Spinal cord (tissue), 10 donors: ENCODE measurements around the gene SOCS6. TPM values are rescaled to one million over a fixed set of nuclear protein-coding genes. Genes with fewer than 3 reads are reported as not detected.
"Not testable (repeated sequence)": the region's sequence is repeated elsewhere in the genome, so short reads cannot be mapped to it uniquely, and the experiment has no call there.

Experiments
- DNase-seq, 6 donors: peaks; one replicate each; pipeline versions ENCODE4 v3.0.0 to v3.0.0-alpha.2; 2013 to 2015; ENCODE audit warnings: low spot score in 6 of 6, low read depth in 4 of 6
- H3K27ac ChIP-seq: one replicate; pipeline ENCODE4 v1.5.1; 2013; ENCODE audit warnings: low read depth, low read length, control low read depth
- H3K27me3 ChIP-seq: one replicate; pipeline ENCODE4 v1.6.1; 2013; ENCODE audit warnings: low read length; ENCODE audit not compliant: control insufficient read depth, insufficient read depth
- H3K36me3 ChIP-seq: one replicate; pipeline ENCODE4 v1.6.1; 2013; ENCODE audit warnings: low read length; ENCODE audit not compliant: control insufficient read depth, insufficient read depth
- H3K4me1 ChIP-seq: one replicate; pipeline ENCODE4 v1.6.1; 2013; ENCODE audit warnings: low read length; ENCODE audit not compliant: control insufficient read depth, insufficient read depth
- H3K4me3 ChIP-seq: one replicate; pipeline ENCODE4 v1.5.1; 2013; ENCODE audit warnings: low read depth, low read length, control low read depth
- H3K9me3 ChIP-seq: one replicate; pipeline ENCODE4 v1.6.1; 2013; ENCODE audit warnings: low read length; ENCODE audit not compliant: control insufficient read depth, insufficient read depth
- WGBS: methylation state at CpG from one replicate; pipeline ENCODE4 v1.1.5; 2013; ENCODE audit warnings: missing lambda C conversion rate; ENCODE audit not compliant: insufficient coverage; 5-methylcytosine and 5-hydroxymethylcytosine counted together
- polyA plus RNA-seq, 2 donors: library from polyadenylated mRNA; unstranded; fragments of 120-200 nt; gene quantifications; one replicate each; pipeline ENCODE4 v1.2.1, GENCODE V29; 2013; ENCODE audit not compliant: insufficient read length in 2 of 2
- total RNA-seq, 2 donors: library from RNA; depleted of rRNA in 1 of 2; stranded (reverse); fragments of 120-200 nt in 1 of 2; fragments of >200 nt in 1 of 2; gene quantifications; one replicate each; pipeline versions ENCODE4 v1.2.3 to v1.2.4, GENCODE V29; 2013 to 2014
- donor health status: healthy.

The SOCS6 gene
- total and polyA plus RNA-seq, 4 donors: 19.0 to 41.8 (median 29.6) TPM

DNA sequence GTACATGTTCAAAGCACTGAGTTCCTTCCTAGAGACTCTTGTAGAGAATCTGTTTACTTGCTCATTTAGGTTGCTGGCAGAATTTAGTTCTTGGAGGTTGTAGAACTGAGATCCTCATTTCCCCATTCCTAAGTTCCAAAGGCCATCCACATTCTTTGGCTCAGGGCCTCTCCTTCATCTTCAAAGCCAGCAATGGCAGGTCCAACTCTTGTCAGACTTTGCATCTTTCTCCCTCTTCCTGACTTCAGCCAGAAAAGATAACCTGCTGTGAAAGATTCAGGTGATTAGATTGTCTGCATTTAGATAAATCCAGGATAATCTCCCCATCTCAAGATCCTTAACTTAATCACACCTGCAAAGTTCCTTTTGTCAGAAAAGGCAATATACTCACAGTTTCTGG is 51.1 kb downstream of the SOCS6 start:
- no peaks in the 10 kb centered on the region for H3K36me3 ChIP-seq
- no peak overlapping the region for H3K4me3 ChIP-seq
- H3K27ac ChIP-seq: no peak overlapping the region
- no peak for DNase-seq
- H3K9me3 ChIP-seq: no peaks in the 10 kb centered on the region
- H3K27me3 ChIP-seq: no peaks in the 10 kb centered on the region
- no peaks in the 10 kb centered on the region for H3K4me1 ChIP-seq

DNA sequence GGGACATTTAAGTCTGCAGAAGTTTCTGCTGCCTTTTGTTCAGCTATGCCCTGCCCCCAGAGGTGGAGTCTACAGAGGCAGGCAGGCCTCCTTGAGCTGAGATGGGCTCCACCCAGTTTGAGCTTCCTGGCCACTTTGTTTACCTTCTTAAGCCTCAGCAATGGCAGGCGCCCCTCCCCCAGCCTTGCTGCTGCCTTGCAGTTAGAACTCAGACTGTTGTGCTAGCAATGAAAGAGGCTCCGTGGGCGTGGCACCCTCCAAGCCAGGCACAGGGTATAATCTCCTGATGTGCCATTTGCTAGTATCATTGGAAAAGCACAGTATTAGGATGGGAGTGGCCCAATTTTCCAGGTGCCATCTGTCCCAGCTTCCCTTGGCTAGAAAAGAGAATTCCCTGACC is 59.6 kb downstream of the SOCS6 start:
- H3K4me1 ChIP-seq, H3K4me3 ChIP-seq: not testable (repeated sequence)
- WGBS: 100% methylated on average over 1 of the region's 3 CpGs

DNA sequence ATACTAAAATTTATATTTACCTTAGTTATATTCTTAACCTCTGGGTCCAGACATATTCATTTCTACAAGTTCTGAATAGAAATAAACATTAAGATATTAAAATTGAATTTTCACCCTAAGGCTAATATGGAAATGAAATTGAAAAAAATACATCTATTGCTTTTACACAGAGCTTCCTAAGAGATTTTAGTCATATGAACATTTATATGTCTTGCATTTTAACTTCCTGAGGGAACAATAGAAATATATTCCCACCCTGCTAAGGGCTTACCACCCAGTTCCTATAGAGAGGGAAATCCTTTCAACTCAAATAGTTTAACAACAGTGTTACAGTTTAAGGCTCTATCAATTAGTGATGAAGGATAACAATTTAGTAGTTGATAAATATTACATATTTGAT is 60.5 kb downstream of the SOCS6 start:
- Histone ChIP-seq H3K4me3 (no peak overlapping the region), H3K9me3 (no peaks in the 10 kb centered on the region), H3K27ac (no peak overlapping the region), H3K27me3 (no peaks in the 10 kb centered on the region), H3K36me3 (no peaks in the 10 kb centered on the region), H3K4me1 (no peaks in the 10 kb centered on the region)
- no peak for DNase-seq

More for the DNA sequence above, 59.6 kb downstream of the SOCS6 start:
- H3K27ac ChIP-seq, H3K9me3 ChIP-seq, DNase-seq, H3K36me3 ChIP-seq, H3K27me3 ChIP-seq: not testable (repeated sequence)

DNA sequence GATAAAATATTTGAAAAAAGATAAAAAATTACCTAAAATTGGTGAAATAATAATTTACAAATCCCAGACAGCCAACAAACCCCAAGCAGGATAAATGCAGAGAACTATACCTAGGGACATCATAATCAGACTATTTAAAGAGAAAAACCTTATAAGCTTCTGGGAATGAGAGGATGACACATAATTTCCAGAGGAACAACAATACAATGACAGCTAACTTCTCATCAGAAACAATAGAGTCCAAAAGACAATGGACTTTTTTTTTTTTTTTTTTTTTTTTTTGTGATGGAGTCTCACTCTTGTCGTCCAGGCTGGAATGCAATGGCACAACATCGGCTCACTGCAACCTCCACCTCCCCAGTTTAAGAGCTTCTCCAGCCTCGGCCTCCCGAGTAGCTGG is 65.2 kb downstream of the SOCS6 start:
- no peaks in the 10 kb centered on the region for H3K9me3 ChIP-seq
- no CpG with 5 or more reads among the region's 4 CpGs for WGBS
- no peaks in the 10 kb centered on the region for H3K4me1 ChIP-seq
- no peak overlapping the region for H3K4me3 ChIP-seq
- no peaks in the 10 kb centered on the region for H3K36me3 ChIP-seq
- H3K27me3 ChIP-seq: no peaks in the 10 kb centered on the region
- H3K27ac ChIP-seq: no peak overlapping the region
- DNase-seq: no peak

DNA sequence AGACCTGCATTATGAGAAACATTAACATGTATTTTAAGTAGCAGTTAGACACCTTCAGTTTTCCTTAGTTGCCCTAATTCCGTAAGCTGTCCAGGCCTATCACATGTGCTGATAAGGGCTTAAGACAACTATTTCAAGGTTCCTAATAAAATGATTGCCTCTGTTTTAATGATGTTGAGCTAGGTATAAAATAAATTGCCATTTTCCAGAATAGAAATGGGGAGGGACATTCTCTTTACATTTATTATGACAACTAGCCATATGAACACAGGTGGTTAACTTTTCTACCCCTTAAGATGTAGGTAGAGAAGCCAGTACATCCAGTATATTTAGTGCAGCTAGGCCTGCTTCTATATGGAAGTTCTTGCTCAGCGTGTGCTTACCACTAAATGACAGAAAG is 65.9 kb downstream of the SOCS6 start:
- no peak for DNase-seq
- no peaks in the 10 kb centered on the region for H3K36me3 ChIP-seq
- no peak overlapping the region for H3K4me3 ChIP-seq
- WGBS: 100% methylated on average over 1 of the region's 2 CpGs
- H3K27ac ChIP-seq: no peak overlapping the region
- no peaks in the 10 kb centered on the region for H3K27me3 ChIP-seq
- no peaks in the 10 kb centered on the region for H3K9me3 ChIP-seq
- no peaks in the 10 kb centered on the region for H3K4me1 ChIP-seq

DNA sequence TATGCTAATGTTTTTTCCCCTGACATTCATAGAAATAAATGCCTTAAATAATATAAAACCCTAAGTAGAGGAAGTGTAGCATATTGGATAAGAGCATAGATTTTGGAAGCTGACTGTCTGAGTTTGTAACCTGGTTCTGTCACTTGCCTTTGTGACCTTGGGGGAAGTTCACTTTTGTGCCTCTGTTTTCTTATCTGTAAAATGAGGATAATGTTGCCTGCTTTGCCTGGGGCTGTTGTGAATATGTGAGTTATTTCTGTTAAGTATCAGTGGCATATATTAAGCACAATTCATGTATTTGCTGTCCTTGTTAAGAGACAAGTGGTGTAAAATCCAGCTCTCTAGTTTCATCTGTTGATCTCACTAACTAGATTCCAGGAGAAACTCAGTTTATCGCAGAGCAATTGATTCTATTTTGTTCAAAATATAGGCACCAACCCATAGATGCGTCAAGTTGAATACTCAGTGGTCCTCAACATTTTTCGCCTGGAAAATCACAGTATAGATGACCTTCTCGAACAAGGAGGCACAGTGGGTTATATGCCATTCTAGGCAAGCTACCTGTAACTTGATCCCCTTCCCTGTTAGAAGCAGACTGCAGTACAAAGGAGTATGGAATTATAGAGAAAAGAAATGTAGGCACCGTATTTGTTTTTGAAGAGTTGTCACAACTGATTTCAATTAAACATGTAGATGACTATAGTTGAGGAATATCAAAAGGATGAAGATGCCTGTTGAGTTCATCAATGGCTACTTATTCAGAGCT is 67.0 kb downstream of the SOCS6 start:
- Histone ChIP-seq H3K36me3 (no peaks in the 10 kb centered on the region), H3K27ac (no peak overlapping the region), H3K9me3 (no peaks in the 10 kb centered on the region), H3K4me3 (no peak overlapping the region), H3K4me1 (no peaks in the 10 kb centered on the region), H3K27me3 (no peaks in the 10 kb centered on the region)
- 75% methylated on average over 4 of the region's 5 CpGs for WGBS
- DNase-seq: no peak

DNA sequence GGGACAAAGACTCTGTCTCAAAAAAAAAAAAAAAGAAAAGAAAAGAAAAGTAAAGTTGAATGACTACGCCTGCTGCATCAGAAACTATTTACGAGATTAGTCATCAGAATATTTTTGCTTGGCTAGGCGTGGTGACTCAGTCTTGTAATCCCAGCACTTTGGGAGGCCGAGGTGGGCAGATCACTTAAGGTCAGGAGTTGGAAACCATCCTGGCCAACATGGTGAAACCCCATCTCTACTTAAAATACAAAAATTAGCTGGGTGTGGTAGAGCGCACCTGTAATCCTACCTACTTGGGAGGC is 69.2 kb downstream of the SOCS6 start:
- H3K9me3 ChIP-seq, H3K27me3 ChIP-seq, H3K27ac ChIP-seq, DNase-seq, H3K36me3 ChIP-seq, H3K4me1 ChIP-seq, H3K4me3 ChIP-seq: not testable (repeated sequence)
- WGBS: 96% methylated on average over 3 of the region's 5 CpGs

DNA sequence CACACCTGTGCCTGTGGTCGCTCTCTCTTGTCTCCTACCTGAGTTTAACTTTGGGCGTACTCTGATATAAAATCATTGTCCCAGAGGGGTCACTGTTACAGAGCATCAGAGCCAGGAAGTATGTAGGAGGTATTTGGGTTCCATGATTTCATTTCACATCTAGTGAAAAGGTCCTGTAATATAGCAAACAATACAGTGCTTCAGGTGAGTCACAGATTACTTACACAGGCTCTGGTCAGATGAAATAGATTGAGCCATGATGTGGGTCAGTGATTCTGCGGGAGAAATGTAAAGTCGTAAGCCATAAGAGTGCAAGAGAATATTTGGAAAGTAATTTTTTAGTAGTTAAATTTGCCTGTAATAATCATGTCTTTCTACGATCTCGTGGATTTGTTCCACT is 70.2 kb downstream of the SOCS6 start:
- DNase-seq: no peak
- 100% methylated on average over 1 of the region's 6 CpGs for WGBS
- Histone ChIP-seq H3K9me3 (no peaks in the 10 kb centered on the region), H3K4me1 (no peaks in the 10 kb centered on the region), H3K36me3 (no peaks in the 10 kb centered on the region), H3K4me3 (no peak overlapping the region), H3K27me3 (no peaks in the 10 kb centered on the region), H3K27ac (no peak overlapping the region)

DNA sequence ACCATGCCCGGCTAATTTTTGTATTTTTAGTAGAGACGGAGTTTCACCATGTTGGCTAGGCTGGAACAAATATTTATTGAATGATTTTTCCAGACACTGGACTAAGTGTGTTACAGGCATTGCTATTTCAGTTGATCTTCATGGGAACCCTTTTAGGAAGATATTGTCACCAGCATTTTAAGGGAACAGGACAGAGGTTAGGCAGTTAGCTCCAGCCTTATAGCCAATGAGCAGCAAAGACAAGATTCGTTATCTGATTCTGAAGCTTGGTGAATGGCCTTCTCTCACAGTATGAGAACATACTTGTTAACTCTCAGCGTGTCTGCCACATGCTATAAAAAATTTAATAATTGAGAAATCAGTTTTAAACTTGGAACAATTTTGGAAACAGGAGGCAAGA is 73.4 kb downstream of the SOCS6 start:
- no peak for DNase-seq
- 100% methylated on average over 2 of the region's 4 CpGs for WGBS
- no peaks in the 10 kb centered on the region for H3K9me3 ChIP-seq
- H3K36me3 ChIP-seq: no peaks in the 10 kb centered on the region
- no peaks in the 10 kb centered on the region for H3K4me1 ChIP-seq
- H3K27ac ChIP-seq: no peak overlapping the region
- no peaks in the 10 kb centered on the region for H3K27me3 ChIP-seq
- no peak overlapping the region for H3K4me3 ChIP-seq

DNA sequence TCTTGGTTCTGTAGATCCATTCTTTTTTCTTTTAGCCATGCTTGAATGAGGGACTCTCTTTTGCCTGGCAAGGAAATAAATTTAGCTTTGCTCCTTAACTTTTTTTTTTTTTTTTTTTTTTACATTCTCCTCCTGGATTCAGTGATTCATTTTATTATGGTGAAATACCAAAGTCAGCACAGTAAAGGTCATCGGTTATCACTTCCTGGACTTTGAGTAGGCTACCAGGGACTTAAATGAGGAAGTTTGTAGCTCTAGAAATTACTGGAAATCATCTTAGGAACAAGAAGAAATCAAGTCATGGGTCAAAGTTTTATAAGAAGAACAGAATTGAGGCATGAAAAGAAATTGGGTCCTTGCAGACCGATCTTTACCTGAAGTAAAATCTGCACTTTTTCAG is 75.0 kb downstream of the SOCS6 start:
- no peak for DNase-seq
- no peaks in the 10 kb centered on the region for H3K36me3 ChIP-seq
- no peak overlapping the region for H3K27ac ChIP-seq
- H3K4me3 ChIP-seq: no peak overlapping the region
- WGBS: no CpG with 5 or more reads among the region's 2 CpGs
- no peaks in the 10 kb centered on the region for H3K4me1 ChIP-seq
- no peaks in the 10 kb centered on the region for H3K27me3 ChIP-seq
- no peaks in the 10 kb centered on the region for H3K9me3 ChIP-seq
